Endothelial cell (in vitro differentiated cells): ENCODE data around the gene ERGIC2. TPM values are rescaled to one million over a fixed set of nuclear protein-coding genes. Genes with fewer than 3 reads are reported as not detected.
A peak's percentile ranks its signal among the peaks of the same experiment; 100 is the strongest.

Experiments
- DNase-seq: peaks from one replicate; pipeline ENCODE4 v3.0.0; 2021; ENCODE audit warnings: low spot score
- H3K27ac Mint-ChIP-seq: one replicate; pipeline ENCODE4 v1.8.0; 2021; ENCODE audit warnings: mixed read lengths, inconsistent platforms; ENCODE audit not compliant: unreplicated experiment
- H3K27me3 Mint-ChIP-seq: one replicate; pipeline ENCODE4 v1.8.0; 2021; ENCODE audit warnings: mild to moderate bottlenecking, moderate library complexity, mixed read lengths, inconsistent platforms; ENCODE audit not compliant: unreplicated experiment
- H3K36me3 Mint-ChIP-seq: one replicate; pipeline ENCODE4 v1.8.0; 2021; ENCODE audit warnings: mild to moderate bottlenecking, low read depth, mixed read lengths, inconsistent platforms; ENCODE audit not compliant: unreplicated experiment
- H3K4me1 Mint-ChIP-seq: one replicate; pipeline ENCODE4 v1.8.0; 2021; ENCODE audit warnings: mild to moderate bottlenecking, mixed read lengths, inconsistent platforms; ENCODE audit not compliant: unreplicated experiment
- H3K4me3 Mint-ChIP-seq: one replicate; pipeline ENCODE4 v1.8.0; 2021; ENCODE audit warnings: mild to moderate bottlenecking, mixed read lengths, inconsistent platforms; ENCODE audit not compliant: unreplicated experiment
- H3K9me3 Mint-ChIP-seq: one replicate; pipeline ENCODE4 v1.8.0; 2021; ENCODE audit warnings: mixed read lengths, inconsistent platforms; ENCODE audit not compliant: unreplicated experiment
- total RNA-seq: library from RNA; stranded (reverse); fragmentation: NEBNext Ultra II Directional; extraction: Animal tissue kit (Norgen Biotek cat#: 25700); gene quantifications from one replicate; pipeline ENCODE4 v1.2.1, GENCODE V29; 2021; ENCODE audit not compliant: unreplicated experiment
- TF ChIP-seq, protein P1 (sequence below): fragments of 200-600 bp; sonication (generic); IDR thresholded peaks from one replicate; pipeline ENCODE4 v1.5.0; 2021; ENCODE audit warnings: antibody characterized with exemption; ENCODE audit not compliant: unreplicated experiment

Gene ERGIC2
- total RNA-seq, 1 donor from 2014 or later: 44.4 TPM

DNA sequence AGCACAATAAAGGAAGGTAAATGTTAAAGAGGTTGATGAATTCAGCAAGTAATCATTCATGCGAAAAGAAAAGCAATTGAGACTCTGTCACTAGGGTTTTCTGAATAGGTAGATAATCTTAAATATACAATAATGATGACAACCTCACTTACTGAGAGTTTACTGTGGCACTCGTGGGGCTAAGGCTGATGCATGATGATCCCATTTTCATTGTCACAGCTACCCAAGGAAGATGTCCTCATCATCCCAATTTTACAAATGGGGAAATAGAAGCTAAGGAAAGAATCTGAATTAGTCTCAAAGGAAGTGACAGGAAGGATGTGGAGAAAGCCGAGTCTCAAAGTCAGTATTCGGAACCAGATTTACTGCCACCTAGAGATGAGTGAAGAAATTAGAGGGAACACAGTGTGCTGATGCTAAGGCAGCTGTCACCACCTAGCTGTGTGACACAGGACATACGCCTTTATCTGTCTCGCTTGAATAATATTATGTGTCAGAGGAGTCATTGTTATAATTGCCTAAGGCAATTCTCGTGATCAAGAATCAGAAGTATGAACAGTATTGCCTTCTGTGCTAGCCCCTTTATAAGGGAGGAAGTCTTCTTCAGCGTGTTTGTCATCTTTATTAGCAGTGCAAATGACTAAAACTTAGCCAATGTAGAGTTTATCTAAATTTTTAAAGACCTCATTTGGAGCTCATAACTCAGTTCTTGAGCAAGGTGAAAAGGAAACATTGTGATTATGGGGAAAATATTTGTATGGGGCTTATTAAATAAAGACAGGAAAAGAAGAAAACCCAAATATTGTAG, 63.2 kb downstream of the ERGIC2 start:
- TF ChIP-seq, protein P1, sequence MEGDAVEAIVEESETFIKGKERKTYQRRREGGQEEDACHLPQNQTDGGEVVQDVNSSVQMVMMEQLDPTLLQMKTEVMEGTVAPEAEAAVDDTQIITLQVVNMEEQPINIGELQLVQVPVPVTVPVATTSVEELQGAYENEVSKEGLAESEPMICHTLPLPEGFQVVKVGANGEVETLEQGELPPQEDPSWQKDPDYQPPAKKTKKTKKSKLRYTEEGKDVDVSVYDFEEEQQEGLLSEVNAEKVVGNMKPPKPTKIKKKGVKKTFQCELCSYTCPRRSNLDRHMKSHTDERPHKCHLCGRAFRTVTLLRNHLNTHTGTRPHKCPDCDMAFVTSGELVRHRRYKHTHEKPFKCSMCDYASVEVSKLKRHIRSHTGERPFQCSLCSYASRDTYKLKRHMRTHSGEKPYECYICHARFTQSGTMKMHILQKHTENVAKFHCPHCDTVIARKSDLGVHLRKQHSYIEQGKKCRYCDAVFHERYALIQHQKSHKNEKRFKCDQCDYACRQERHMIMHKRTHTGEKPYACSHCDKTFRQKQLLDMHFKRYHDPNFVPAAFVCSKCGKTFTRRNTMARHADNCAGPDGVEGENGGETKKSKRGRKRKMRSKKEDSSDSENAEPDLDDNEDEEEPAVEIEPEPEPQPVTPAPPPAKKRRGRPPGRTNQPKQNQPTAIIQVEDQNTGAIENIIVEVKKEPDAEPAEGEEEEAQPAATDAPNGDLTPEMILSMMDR: peak; percentile 54

DNA sequence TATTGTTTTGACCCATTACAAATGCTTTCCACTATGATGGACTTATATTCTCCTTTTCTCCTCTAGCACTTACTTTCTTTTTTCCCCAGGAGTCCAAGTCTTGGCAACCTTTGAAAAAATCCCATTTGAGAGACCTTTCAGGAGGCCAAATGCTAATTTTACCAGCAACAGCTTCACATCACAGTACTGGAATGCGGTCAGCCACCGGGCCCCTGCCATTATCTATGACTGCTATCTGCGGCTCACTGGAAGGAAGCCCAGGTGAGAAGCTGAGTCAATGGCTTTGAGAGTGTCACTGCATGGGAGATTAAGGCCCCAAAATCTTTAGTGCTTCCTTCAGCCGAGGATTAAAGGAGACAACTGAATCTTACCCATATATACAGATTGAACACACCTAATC, 64.2 kb downstream of the ERGIC2 start:
- DNase-seq: no peak
- TF ChIP-seq, protein P1: no peak
- peaks cover 2% of the 10 kb centered on the region for H3K27me3 Mint-ChIP-seq

More for the DNA sequence above, 63.2 kb downstream of the ERGIC2 start:
- peaks cover 10% of the 10 kb centered on the region for H3K9me3 Mint-ChIP-seq
- H3K27me3 Mint-ChIP-seq: peaks cover 2% of the 10 kb centered on the region
- peaks cover 37% of the 10 kb centered on the region for H3K36me3 Mint-ChIP-seq
- H3K27ac Mint-ChIP-seq: no peak overlapping the region
- no peak overlapping the region for H3K4me3 Mint-ChIP-seq
- H3K4me1 Mint-ChIP-seq: no peaks in the 10 kb centered on the region
- DNase-seq: peak; percentile 19

DNA sequence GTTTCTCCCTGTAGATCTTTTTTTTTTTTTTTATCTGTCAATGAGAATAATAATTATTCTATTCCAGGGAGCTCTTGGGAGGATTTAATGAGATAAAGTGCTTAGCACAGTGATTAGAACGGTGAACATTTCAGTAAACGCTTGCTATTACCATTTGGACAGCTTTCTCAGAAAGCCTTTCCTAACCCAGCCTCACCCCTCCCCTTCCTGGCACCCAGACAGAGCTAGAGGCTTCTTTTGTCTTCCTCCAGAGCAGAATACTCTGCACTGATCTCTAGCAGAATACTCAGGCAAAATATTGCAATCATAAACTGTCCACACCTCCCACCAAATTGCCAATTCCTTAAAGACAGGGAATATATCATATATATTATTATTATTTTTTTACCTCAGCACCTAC, 66.6 kb downstream of the ERGIC2 start:
- no peak for DNase-seq
- H3K36me3 Mint-ChIP-seq: peaks cover 22% of the 10 kb centered on the region
- no peaks in the 10 kb centered on the region for H3K9me3 Mint-ChIP-seq
- TF ChIP-seq, protein P1: no peak
- peaks cover 2% of the 10 kb centered on the region for H3K27me3 Mint-ChIP-seq
- H3K4me1 Mint-ChIP-seq: no peaks in the 10 kb centered on the region
- no peak overlapping the region for H3K4me3 Mint-ChIP-seq
- no peak overlapping the region for H3K27ac Mint-ChIP-seq

More for the DNA sequence above, 64.2 kb downstream of the ERGIC2 start:
- Mint-ChIP-seq H3K4me3 (no peak overlapping the region), H3K9me3 (peaks cover 5% of the 10 kb centered on the region), H3K4me1 (no peaks in the 10 kb centered on the region), H3K36me3 (peaks cover 36% of the 10 kb centered on the region), H3K27ac (no peak overlapping the region)

DNA sequence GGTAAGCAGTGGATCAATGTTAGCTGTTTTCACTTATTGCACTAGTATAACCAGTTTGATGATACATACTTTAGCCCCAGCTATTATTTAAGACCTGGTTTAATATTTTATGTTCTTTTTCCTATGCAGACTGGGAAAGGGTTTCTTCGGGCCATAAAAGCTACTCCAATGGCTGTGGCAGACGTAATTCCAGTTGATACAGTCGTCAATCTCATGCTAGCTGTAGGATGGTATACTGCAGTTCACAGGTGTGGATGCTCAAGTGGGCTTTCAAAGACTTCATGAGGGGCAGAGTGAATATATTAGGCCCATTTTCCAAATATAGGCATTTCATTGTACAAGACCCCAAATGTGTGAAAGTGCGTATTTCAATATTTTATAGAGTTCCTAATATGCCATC, 70.1 kb downstream of the ERGIC2 start:
- Mint-ChIP-seq H3K4me1 (no peaks in the 10 kb centered on the region), H3K9me3 (no peaks in the 10 kb centered on the region), H3K27ac (no peak overlapping the region), H3K36me3 (peaks cover 11% of the 10 kb centered on the region), H3K4me3 (no peak overlapping the region), H3K27me3 (peaks cover 2% of the 10 kb centered on the region)
- TF ChIP-seq, protein P1: no peak
- DNase-seq: no peak

GRCh38 chr12:29309320-29309902, 71.6 kb downstream of the ERGIC2 start:
- DNase-seq: no peak
- peaks cover 2% of the 10 kb centered on the region for H3K27me3 Mint-ChIP-seq
- H3K4me3 Mint-ChIP-seq: no peak overlapping the region
- H3K9me3 Mint-ChIP-seq: no peaks in the 10 kb centered on the region
- no peak overlapping the region for H3K27ac Mint-ChIP-seq
- H3K36me3 Mint-ChIP-seq: peaks cover 11% of the 10 kb centered on the region
- TF ChIP-seq, protein P1: peak; percentile 40
- H3K4me1 Mint-ChIP-seq: no peaks in the 10 kb centered on the region
